ENCODE results near the gene TCF7L2.

DNA sequence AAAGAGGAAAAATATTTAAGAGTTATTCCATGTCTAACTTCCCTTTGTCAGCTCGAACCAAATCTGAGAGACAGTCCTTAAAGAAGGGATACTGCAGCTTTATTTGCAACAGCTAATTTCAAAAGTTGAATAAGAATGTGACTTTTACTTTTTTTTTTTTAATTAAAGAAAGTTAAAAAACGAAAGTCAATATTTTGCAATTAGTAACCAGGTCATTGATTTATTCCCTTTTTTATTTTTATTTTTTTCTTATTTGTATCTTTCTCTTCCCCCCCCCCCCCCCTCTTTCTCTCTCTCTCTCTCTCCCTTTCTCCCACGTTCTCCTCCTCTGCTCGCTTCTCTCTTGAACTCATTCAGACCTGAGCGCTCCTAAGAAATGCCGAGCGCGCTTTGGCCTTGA lies 209.5 kb downstream of the TCF7L2 start:
- no peak for TF ChIP-seq POLR2A (IDR thresholded peaks at IDR 0.05; ENCODE audit: low read depth, low read length)
- no peak for TF ChIP-seq POLR2AphosphoS5 (IDR thresholded peaks at IDR 0.05; ENCODE audit: low read depth, low read length)

All from GM12892 (cell line).